ENCODE data around the gene C5orf63. TPM values are rescaled to one million over a fixed set of nuclear protein-coding genes. Genes with fewer than 3 reads are reported as not detected.
"Not testable (repeated sequence)": the region's sequence is repeated elsewhere in the genome, so short reads cannot be mapped to it uniquely, and the experiment has no call there.

C5orf63 gene
- polyA plus RNA-seq, 3 donors = 1.9 to 4.7 (median 4.7) TPM

DNA sequence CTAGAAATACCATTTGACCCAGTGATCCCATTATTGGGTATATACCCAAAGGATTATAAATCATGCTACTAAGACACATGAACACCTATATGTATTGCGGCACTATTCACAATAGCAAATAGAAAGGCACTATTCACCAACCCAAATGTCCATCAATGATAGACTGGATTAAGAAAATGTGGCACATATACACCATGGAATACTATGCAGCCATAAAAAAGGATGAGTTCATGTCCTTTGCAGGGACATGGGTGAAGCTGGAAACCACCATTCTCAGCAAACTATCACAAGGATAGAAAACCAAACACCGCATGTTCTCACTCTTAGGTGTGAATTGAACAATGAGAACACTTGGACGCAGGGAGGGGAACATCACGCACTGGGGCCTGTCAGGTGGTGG is 56.6 kb downstream of the C5orf63 start:
- 93 to 99% (median 98%) methylated on average over 4 of the region's 4 CpGs for WGBS, 3 donors
- not testable (repeated sequence) for H3K27ac ChIP-seq (ENCODE audit: low read depth, low read length)

DNA sequence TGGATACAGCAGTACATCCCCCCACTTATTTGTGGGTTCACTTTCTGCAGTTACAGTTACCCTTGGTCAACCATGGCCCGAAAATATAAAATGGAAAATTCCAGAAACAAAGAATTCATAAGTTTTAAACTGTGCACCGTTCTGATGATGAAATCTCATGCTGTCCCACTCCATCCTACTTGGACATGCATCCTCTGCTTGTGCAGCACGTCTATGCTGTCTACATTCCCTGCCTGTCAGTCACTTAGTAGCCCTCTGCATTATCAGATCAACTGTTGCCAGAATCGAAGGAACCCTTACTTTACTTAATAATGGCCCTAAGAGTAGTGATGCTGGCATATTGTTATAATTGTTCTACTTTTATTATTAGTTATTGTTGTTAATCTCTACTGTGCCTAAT is 57.6 kb downstream of the C5orf63 start:
- WGBS, 3 donors = 70 to 78% (median 72%) methylated on average over 4 of the region's 4 CpGs
- H3K27ac ChIP-seq (ENCODE audit: low read depth, low read length) = no peak overlapping the region

DNA sequence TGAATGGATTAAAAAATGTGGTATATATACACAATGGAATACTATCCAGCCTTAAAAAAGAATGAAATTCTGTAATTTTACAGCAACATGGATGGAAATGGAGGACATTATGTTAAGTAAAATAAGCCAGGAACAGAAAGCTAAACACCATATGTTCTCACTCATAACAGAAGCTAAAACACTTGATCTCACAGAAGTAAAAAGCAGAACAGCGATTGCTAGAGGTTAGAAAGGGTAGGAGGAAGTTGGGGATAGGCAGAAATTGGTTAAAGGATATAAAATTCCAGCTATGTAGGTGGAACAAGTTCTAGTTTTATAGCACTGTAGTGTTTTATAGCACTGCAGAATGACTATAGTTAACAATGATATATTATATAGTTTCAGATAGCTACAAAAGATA is 58.7 kb downstream of the C5orf63 start:
- 53 to 84% (median 56%) methylated on average over 1 of the region's 1 CpG for WGBS, 3 donors
- H3K27ac ChIP-seq (ENCODE audit: low read depth, low read length) = no peak overlapping the region

DNA sequence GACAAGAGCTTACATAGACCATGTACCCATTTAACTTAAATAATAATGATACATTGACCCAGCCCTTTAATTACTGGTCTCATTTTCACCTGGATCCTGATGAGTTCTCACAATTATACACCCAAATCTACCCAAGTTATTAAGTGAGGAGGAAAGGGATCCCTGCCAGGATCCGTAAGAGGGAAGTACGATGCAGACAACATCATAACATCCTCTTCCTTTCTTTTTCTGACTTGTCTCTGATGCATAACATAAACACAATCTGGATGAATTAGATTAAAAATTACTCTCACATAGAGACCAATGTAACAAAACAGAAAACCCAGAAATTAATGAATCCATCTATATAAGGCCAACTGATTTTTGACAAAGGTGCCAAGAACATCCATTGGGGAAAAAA is 59.9 kb downstream of the C5orf63 start:
- no peak overlapping the region for H3K27ac ChIP-seq (ENCODE audit: low read depth, low read length)
- 42 to 86% (median 50%) methylated on average over 2 of the region's 2 CpGs for WGBS, 3 donors

DNA sequence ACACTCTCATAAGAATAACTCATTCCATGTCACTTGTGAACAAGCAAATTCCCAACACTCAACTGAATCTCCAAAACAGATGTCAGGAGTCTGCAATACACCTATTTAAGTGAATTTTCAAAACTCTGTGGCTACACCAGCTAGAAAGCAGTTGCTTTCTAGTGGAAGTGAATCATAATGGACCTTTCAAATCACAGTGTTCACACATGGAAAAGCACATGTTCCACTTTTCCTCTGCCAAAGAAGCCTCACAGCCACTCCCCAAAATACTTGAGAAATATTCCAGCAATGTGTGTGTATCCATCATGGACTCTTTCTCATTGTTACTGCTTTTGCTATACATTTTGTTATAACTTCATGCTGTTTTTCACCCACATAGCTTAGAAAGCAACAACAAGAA is 60.4 kb downstream of the C5orf63 start:
- H3K27ac ChIP-seq (ENCODE audit: low read depth, low read length) = no peak overlapping the region

DNA sequence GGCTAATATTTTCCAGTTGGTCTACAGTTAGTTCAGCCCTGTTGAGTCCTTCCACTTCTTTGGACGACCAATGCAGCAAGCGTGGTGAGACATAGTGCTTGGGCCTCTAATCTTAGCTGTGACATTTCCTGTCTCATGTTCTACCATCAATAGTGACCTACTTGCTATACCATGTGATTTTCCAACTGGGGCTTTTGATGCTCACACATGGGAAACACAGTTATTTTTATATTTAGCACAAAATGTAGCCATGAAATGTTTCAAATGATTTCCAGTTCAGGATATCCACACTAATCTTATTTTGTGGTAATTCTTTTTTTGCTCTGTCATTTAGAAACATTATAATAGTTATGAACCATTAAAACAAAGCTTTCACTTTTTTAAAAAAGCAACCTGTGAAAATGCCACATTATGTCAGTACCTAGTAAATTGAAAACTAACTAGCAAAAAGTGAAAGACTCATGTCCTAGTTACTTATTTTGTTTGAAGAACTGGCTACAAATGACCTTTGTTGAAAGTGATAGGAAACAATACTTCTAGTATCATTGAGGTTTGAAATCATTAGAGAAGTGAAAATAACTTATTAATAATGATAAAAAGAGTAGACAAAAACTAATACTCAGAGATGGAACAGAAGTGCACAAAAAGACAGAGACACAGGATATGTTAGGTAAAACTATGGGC is 61.2 kb downstream of the C5orf63 start:
- 73 to 91% (median 81%) methylated on average over 2 of the region's 2 CpGs for WGBS, 3 donors
- H3K27ac ChIP-seq (ENCODE audit: low read depth, low read length) = no peak overlapping the region

DNA sequence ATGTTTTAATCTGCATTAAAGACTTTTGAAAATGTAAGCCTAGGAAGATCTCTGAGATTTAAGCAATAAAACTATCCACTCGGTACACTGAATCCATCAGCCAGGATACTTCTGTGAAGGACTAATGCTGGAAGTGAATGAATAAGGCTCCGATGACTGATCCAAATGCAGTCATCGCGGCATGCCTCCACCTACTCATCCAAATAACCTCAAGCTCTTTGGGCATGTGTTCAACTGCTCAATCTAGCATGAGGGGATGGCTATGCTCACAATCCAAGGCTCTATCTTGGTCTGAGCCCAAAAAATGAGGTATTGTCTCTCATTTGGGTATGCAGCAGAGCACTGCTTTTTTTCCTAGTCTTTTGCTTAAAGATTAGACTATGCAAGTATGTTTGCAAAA is 62.1 kb downstream of the C5orf63 start:
- no peak overlapping the region for H3K27ac ChIP-seq (ENCODE audit: low read depth, low read length)
- WGBS, 3 donors = 71 to 82% (median 72%) methylated on average over 4 of the region's 4 CpGs

DNA sequence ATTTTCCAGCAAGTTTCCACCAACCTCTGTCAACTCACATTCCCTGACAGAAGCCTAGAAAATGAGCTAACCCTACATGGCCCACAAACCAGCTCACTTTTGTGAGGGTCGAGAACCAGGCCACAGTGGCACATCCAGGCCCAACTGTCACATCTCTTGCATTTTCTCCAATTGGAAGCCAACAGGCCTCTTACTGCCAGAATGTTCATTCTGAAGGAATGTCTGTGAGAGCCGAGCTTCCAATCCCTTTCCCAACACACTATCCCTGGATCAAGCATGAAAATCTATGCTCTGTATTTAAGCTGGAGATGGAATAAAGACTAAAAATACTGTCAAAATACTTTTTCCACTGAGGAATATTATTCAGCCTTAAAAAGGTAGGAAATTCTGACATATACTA is 62.9 kb downstream of the C5orf63 start:
- WGBS, 3 donors = 74 to 82% (median 77%) methylated on average over 2 of the region's 2 CpGs
- no peak overlapping the region for H3K27ac ChIP-seq (ENCODE audit: low read depth, low read length)

DNA sequence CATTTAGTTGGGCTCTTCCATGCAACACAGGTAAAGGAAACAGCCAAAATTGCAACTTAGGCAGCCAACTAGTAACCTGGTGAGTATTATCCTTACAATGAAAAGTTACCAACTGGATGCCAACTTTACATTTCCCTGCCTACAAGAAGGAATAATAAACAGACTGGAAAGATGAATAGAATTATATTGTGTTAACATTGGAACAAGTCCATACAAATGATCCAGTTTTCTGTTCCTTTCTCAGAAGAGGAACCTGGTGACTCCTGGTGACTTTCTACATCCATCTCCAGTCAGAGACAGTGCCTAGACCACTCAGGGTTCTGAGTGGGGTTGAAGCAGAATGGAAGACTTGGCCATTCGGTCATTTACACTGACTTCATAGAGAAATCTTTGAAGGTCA is 63.5 kb downstream of the C5orf63 start:
- WGBS, 3 donors = 89 to 95% (median 93%) methylated on average over 1 of the region's 1 CpG
- H3K27ac ChIP-seq (ENCODE audit: low read depth, low read length) = no peak overlapping the region

DNA sequence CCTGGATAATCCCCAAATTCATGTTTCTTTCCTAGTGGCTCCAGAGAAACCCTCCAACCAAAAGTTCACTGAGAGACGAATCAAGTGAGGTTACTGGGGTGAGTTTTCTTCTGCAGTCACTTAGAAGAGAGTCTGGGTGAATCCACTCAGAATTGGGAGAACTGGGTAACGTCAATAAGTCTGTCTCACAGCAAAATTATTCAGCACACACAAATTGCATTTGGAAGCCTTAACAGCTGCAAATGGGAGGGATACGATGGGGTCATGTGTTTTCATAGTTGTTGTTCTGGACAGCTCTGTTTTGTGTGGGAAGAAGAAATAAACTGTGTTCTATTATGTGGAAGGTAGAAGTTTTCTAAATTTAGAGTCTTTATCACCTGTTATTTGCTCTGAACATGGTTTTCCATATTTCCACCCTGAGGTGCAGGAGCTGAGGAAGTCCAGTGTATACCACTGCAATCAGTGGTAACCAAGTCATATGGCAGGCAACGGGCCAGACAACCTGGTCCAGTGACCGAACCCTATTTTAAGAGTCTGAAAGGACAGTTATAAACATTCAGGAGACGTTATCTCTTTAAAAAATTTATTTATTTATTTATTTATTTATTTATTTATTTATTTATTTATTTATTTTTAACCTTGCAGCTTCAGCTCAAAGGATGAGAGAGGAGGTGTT is 64.9 kb downstream of the C5orf63 start:
- no peak overlapping the region for H3K27ac ChIP-seq (ENCODE audit: low read depth, low read length)
- WGBS, 3 donors = 62 to 82% (median 80%) methylated on average over 6 of the region's 6 CpGs

DNA sequence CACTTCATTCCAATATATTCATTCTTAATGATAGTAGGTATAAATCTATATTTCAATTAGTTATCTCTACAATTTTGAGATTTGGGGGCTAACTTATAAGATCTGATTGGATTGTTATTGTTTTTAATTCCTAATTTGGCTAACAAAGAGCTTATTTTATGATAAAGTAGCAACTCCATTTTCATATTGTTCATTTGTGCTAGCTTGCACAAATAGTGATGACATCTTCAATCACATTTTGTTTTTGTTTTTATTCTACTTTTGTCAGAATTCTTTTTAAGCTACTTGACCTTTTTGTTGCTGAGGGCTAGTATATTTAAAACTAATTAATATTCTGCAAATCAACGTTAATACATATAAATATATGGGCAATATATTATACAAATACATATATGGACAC is 65.8 kb downstream of the C5orf63 start:
- H3K27ac ChIP-seq (ENCODE audit: low read depth, low read length) = no peak overlapping the region
- WGBS, 3 donors = 78 to 93% (median 91%) methylated on average over 1 of the region's 1 CpG

DNA sequence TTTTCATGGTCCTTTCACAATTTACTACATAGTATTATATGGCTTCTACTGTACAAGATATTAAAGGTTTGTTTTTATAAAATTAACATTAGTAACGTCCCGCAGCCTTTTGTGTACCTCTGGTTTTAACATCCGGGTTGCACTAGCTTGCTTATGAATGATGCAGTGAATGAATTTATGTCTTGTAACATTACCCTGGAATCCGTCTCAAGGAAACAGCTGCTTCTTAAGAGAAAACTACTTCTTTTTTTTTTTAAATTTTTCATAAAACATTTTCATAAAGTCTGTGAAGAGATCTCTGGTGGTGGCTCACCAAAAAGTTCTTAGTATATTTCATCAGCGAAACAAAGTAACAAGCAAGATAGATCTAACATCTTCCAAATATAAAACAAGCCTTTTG is 66.6 kb downstream of the C5orf63 start:
- WGBS, 3 donors = 28 to 61% (median 30%) methylated on average over 5 of the region's 5 CpGs
- no peak overlapping the region for H3K27ac ChIP-seq (ENCODE audit: low read depth, low read length)

DNA sequence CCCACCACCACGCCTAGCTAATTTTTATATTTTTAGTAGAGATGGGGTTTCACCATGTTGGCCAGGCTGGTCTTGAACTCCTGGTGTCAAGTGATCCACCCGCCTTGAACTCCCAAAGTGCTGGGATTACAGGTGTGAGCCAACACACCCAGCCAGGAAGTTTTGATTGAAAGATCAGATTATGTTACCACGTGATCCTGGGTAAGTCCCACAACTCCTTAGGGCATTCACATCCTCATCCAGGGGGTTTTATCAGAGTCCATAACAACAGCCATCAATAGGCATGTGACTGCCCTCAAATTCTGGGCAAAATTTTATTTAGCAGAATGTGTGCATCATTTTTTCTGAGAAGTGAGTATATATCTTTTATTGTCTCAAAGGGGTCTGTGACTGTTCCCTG is 68.0 kb downstream of the C5orf63 start:
- not testable (repeated sequence) for H3K27ac ChIP-seq (ENCODE audit: low read depth, low read length)
- WGBS, 3 donors = 78 to 86% (median 83%) methylated on average over 3 of the region's 3 CpGs

DNA sequence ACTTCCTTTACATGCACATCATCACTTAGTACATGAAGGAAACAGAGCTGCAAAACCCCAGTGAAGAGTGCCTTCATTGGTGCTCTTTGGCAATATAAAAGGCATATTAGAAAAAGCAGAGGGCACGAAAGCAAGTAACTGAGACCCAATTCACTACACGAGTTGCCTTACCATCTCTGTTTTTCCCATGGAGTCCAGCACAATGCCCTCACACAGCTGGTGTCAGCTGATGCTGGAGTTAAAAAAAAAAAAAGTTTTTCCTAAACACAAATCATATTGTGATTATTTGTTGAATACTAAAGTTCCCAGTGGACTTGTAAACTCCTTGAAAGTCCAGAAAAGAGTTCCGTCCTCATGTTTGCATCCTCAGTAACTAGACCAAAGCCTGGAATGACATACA is 68.6 kb downstream of the C5orf63 start:
- H3K27ac ChIP-seq (ENCODE audit: low read depth, low read length) = no peak overlapping the region
- 72 to 90% (median 86%) methylated on average over 3 of the region's 3 CpGs for WGBS, 3 donors

DNA sequence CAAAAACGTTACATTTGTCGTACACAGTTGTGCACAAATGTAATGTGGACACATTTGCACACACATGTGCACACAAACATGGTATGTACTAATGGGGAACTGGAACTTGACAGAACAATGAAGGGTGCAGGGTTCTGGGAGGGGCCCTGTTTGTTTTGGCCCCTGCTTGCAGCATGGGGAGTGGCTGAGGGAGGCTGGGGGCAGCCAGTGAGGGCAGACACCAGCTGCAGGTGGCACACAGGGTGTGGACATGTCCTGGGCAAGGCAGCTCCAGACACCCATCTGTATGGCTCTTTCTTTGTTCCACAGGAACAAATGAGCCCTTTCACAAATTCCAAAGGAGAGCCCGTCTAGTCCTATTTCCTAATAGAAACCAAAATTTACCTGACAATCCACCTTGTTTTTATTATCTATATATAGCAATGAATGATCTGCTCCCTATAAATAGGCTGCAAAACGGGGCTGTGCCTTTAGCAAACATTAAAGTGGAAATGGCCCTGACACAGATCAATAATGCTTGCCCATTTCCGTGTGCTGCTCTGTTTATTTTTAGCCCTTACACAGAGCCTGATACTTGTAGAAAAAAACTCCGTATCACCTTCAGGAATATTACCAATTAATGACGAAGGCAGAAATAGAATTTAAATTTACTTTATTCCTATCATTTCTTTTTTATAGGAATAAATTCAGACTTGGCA is 69.4 kb downstream of the C5orf63 start:
- H3K27ac ChIP-seq (ENCODE audit: low read depth, low read length) = no peak overlapping the region
- 43 to 87% (median 79%) methylated on average over 7 of the region's 7 CpGs for WGBS, 3 donors

DNA sequence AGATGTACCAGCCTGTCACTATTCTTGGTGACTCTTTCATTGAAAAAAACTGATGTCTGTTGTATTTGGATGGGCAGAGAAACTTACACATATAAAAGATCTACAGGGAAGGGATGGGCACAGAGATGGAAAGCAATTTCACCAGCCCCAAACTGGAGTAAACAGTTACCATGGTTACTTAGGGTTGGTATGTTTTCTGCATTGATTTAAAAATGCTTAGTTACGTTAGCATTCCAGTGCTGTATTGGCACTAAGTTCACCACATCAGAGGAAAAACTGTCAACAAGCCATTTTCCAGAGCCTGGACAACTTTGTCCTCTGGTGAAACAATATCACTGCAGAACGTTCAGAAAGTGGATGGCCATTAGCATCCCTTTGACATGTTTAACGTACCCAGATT is 70.9 kb downstream of the C5orf63 start:
- WGBS, 3 donors = 50 to 64% (median 60%) methylated on average over 3 of the region's 3 CpGs
- H3K27ac ChIP-seq (ENCODE audit: low read depth, low read length) = no peak overlapping the region

DNA sequence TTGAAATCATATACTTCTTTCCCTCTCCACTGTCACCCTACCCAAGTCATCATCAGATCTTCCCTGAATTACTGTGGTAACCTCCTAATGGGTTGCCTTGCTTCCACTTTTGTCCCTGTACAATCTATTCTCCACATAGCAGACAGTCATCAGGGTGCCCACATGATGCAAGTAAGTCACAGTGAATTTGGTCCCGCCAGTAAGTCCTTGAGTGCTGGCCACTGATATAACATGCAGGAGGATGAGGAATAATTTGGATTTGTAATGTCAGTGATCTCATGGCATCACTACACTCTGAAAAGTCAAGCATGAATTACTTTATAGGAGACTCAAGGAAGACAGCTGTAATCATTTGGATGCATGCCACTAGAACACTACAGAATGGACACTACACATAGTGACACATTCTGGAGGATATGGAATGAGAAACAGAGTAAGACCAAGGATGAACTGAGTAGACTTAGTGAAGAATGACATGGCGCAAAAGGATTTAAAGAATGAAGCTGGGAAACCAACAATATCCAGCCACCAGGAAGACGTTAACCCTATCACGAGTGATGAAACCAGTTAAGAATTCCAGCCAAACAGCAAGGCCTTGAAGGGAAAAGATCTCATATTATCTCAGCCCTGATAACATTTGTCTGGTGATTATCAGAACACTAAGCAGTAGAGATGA is 71.5 kb downstream of the C5orf63 start:
- no peak overlapping the region for H3K27ac ChIP-seq (ENCODE audit: low read depth, low read length)
- WGBS, 3 donors = 61 to 78% (median 71%) methylated on average over 4 of the region's 4 CpGs

All from adipose tissue (tissue), 3 donors.